ENCODE results near the gene GARS1.
"Not testable (repeated sequence)": the region's sequence is repeated elsewhere in the genome, so short reads cannot be mapped to it uniquely, and the experiment has no call there.

The GARS1 gene

DNA sequence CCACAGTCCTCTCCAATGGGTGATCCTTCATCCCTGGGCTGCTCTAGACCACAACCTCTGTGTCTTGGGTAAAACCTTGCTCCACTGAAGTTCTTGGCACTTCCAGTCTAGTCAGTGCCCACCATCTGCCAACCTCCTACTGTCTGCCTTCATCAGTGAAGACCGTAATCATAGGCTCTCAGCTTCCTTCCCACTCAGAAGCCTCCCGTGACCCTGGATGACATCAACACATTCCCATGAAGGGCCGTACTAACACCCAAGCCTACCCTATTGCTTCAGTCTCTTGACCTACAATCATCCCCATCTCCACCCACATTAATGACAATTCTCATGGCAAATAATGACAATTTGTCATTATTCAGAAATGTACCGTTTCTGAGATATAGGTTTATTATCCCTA is 27.6 kb upstream of the GARS1 start:
- TF ChIP-seq, protein P1, sequence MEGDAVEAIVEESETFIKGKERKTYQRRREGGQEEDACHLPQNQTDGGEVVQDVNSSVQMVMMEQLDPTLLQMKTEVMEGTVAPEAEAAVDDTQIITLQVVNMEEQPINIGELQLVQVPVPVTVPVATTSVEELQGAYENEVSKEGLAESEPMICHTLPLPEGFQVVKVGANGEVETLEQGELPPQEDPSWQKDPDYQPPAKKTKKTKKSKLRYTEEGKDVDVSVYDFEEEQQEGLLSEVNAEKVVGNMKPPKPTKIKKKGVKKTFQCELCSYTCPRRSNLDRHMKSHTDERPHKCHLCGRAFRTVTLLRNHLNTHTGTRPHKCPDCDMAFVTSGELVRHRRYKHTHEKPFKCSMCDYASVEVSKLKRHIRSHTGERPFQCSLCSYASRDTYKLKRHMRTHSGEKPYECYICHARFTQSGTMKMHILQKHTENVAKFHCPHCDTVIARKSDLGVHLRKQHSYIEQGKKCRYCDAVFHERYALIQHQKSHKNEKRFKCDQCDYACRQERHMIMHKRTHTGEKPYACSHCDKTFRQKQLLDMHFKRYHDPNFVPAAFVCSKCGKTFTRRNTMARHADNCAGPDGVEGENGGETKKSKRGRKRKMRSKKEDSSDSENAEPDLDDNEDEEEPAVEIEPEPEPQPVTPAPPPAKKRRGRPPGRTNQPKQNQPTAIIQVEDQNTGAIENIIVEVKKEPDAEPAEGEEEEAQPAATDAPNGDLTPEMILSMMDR (IDR thresholded peaks at IDR 0.05; ENCODE audit: control extremely low read depth, extremely low read depth, low read depth, missing control alignments), result no peak
- no peak for DNase-seq (ENCODE audit: extremely low spot score)
- POLR2A ChIA-PET, result no interaction called here
- CTCF ChIA-PET, result interaction anchor here (2.3 kb wide), 2 partner anchors 291 to 402 kb away, joined by 6 to 7 read pairs; no protein-coding TSS in a partner anchor

DNA sequence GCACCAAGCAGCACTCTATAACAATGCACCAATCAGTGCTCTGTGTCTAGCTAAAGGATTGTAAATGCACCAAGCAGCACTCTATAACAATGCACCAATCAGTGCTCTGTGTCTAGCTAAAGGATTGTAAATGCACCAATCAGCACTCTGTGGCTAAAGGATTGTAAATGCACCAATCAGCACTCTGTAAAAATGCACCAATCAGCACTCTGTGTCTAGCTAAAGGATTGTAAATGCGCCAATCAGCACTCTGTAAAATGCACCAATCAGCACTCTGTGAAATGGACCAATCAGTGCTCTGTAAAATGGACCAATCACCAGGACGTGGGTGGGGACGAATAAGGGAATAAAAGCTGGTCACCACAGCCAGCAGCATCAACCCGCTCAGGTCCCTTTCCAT is 24.4 kb upstream of the GARS1 start:
- DNase-seq (ENCODE audit: extremely low spot score); POLR2A ChIA-PET: not testable (repeated sequence)
- CTCF ChIA-PET, result interaction anchor here (1.0 to 2.3 kb wide), 4 partner anchors 13 to 24 kb away, joined by 3 to 14 read pairs (median 4); no protein-coding TSS in a partner anchor

GRCh38 chr7:30572212-30572841 is 22.4 kb upstream of the GARS1 start:
- POLR2A ChIA-PET, result no interaction called here
- TF ChIP-seq, protein P1 (IDR thresholded peaks at IDR 0.05; ENCODE audit: control extremely low read depth, extremely low read depth, low read depth, missing control alignments), result no peak
- no peak for DNase-seq (ENCODE audit: extremely low spot score)
- CTCF ChIA-PET, result no interaction called here

DNA sequence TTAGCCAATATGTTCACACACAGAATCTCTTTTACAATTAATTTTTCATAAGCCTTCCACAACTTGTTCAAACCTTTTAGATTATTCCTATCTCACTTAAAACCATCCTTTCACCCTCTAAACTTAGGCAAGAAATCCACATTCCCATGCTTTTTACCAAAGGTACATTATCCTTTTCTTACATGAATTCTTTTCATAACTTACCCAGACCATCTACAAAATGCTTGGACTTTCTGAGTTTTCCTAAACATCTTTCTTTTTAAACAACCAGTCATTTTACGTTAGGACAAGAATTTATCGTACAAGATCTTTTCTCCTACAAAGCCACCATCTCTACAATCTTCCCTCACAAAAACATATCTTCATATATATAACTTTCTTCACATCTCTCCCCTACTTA is 18.8 kb upstream of the GARS1 start:
- CTCF ChIA-PET, result interaction anchor here (0.9 to 3.3 kb wide), 3 partner anchors 11 to 48 kb away, joined by 3 to 26 read pairs (median 7); no protein-coding TSS in a partner anchor
- DNase-seq (ENCODE audit: extremely low spot score), result no peak
- POLR2A ChIA-PET, result no interaction called here
- TF ChIP-seq, protein P1 (IDR thresholded peaks at IDR 0.05; ENCODE audit: control extremely low read depth, extremely low read depth, low read depth, missing control alignments), result no peak

DNA sequence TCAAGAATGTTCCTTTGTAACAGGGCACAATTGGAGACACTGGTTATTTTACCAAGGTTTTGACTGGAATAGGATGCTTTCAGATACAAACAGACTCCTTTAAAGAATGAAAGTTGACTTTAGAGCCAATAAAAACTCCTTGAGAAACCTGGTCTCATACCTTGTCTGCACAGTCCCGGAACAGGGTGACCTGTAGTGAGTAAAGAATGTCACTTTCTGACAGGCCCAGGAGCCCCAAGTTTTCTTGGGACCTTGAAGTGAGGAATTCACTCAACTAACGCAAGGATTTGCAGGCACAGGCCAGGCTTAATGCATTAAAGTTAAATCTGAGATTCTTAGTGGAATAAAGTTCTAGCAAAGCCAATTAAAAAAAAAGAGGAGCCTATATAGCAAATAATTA is 11.5 kb upstream of the GARS1 start:
- no peak for DNase-seq (ENCODE audit: extremely low spot score)
- CTCF ChIA-PET, result interaction anchor here (1.0 to 5.3 kb wide), 2 partner anchors 13 to 18 kb away, joined by 5 to 14 read pairs; no protein-coding TSS in a partner anchor
- POLR2A ChIA-PET, result no interaction called here
- TF ChIP-seq, protein P1 (IDR thresholded peaks at IDR 0.05; ENCODE audit: control extremely low read depth, extremely low read depth, low read depth, missing control alignments), result no peak

DNA sequence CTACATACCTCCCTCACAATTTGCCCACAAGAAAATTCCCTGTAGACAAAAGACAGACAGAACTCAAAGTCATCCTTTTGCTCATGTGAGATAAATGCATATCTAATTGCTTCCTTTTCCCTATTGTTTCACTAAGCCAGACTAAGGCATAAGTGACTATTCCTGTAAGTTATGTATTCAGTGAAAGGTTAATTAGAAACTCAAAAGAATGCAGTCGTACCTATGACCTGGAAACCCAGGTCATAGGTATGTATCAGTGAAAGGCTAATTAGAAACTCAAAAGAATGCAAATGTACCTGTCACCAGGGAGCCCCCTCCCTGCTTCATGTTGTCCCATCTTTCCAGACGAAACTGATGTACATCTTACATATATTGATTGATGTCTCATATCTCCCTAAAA is 10.3 kb upstream of the GARS1 start:
- CTCF ChIA-PET, result interaction anchor here (1.1 to 5.3 kb wide), 2 partner anchors 14 to 20 kb away, joined by 3 to 14 read pairs; no protein-coding TSS in a partner anchor
- DNase-seq (ENCODE audit: extremely low spot score), result no peak
- POLR2A ChIA-PET, result no interaction called here
- TF ChIP-seq, protein P1 (IDR thresholded peaks at IDR 0.05; ENCODE audit: control extremely low read depth, extremely low read depth, low read depth, missing control alignments), result no peak

DNA sequence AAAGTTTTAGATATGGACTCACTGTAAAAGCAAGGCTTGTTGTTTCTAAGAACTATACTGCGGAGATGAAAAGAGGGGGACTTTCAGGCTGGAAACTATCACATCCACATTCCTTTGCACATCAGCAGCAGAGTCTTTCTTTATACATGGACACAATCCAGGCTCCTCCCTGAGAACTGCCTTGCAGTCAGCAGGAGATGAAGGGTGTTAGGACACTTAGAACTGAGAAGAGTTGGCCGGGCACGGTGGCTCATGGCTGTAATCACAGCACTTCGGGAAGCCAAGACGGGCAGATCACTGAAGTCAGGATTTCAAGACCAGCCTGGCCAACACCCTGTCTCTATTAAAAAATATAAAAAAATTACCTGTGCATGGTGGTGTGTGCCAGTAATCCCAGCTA is 9.7 kb upstream of the GARS1 start:
- DNase-seq (ENCODE audit: extremely low spot score), result no peak
- CTCF ChIA-PET, result interaction anchor here (1.1 to 5.3 kb wide), 3 partner anchors 14 to 232 kb away, joined by 3 to 14 read pairs (median 3); no protein-coding TSS in a partner anchor

More for the DNA sequence above, 9.7 kb upstream of the GARS1 start:
- TF ChIP-seq, protein P1 (IDR thresholded peaks at IDR 0.05; ENCODE audit: control extremely low read depth, extremely low read depth, low read depth, missing control alignments), result no peak
- POLR2A ChIA-PET, result no interaction called here
